Measurements from ENCODE around the gene VTI1A. TPM values are rescaled to one million over a fixed set of nuclear protein-coding genes. Genes with fewer than 3 reads are reported as not detected.

Gene VTI1A
- total RNA-seq, 1 experiment from 2014 or later = 28.6 TPM

DNA sequence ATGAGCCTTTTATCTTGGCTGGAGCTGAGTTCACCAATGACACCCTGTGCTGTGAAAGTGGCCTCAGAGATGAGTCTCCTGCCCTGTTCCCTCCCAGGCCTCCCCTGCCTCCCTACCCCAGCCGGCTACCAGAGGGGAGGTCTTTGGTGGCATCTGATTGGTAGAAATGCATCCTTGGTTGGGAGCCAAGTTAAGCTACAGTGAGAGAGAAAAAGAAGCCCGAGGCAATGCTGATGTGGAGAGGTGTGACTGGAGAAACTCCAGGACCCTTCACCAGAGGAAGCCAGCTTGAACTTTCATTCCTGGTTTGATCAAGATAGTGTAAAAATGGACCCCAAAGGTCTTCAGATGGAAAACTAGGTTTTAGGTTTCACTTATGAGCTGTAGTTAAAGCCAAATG lies 311.9 kb downstream of the VTI1A start:
- CTCF ChIA-PET = interaction anchor here (0.6 kb wide), 1 partner anchor 1245 kb away, joined by 3 read pairs; no protein-coding TSS in a partner anchor
- no TSS peak for BruUV-seq (replicated peaks)
- Mint-ChIP-seq H3K27me3 (ENCODE audit: unreplicated experiment) (no peaks in the 10 kb centered on the region), H3K36me3 (ENCODE audit: insufficient read depth, unreplicated experiment) (peaks cover 4% of the 10 kb centered on the region), H3K27ac (ENCODE audit: unreplicated experiment) (no peak overlapping the region), H3K4me3 (ENCODE audit: low read depth, unreplicated experiment) (no peak overlapping the region), H3K9me3 (ENCODE audit: low read depth, unreplicated experiment) (no peaks in the 10 kb centered on the region), H3K4me1 (ENCODE audit: low read depth, unreplicated experiment) (no peaks in the 10 kb centered on the region)
- TF ChIP-seq, protein P1, sequence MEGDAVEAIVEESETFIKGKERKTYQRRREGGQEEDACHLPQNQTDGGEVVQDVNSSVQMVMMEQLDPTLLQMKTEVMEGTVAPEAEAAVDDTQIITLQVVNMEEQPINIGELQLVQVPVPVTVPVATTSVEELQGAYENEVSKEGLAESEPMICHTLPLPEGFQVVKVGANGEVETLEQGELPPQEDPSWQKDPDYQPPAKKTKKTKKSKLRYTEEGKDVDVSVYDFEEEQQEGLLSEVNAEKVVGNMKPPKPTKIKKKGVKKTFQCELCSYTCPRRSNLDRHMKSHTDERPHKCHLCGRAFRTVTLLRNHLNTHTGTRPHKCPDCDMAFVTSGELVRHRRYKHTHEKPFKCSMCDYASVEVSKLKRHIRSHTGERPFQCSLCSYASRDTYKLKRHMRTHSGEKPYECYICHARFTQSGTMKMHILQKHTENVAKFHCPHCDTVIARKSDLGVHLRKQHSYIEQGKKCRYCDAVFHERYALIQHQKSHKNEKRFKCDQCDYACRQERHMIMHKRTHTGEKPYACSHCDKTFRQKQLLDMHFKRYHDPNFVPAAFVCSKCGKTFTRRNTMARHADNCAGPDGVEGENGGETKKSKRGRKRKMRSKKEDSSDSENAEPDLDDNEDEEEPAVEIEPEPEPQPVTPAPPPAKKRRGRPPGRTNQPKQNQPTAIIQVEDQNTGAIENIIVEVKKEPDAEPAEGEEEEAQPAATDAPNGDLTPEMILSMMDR (IDR thresholded peaks at IDR 0.05; ENCODE audit: unreplicated experiment) = no peak
- no peak for DNase-seq
- intact Hi-C loops (cut with micrococcal nuclease; ENCODE audit: unreplicated experiment) = no loop called here

DNA sequence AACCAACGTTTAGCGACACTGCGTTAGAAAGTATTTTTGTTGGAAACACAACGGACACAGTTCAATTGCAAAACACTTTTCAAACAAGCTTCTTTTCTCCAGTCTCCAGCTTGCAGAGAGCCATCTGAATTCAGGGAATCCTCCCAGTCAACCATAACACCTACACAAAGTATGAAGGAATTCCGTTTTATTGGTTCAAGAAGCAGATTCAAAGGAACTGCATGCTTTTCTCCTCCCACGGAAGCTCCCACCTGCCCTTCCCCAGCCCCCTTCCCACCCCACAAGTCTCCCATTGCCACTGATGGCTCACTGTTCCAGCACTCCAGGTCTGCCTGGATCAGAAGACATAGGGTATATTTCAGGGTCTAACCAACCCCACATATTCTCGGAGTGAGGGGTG lies 312.5 kb downstream of the VTI1A start:
- intact Hi-C loops (cut with micrococcal nuclease; ENCODE audit: unreplicated experiment) = no loop called here
- CTCF ChIA-PET = interaction anchor here (0.6 kb wide), 1 partner anchor 1244 kb away, joined by 3 read pairs; no protein-coding TSS in a partner anchor
- BruUV-seq (replicated peaks) = no TSS peak
- no peaks in the 10 kb centered on the region for H3K9me3 Mint-ChIP-seq (ENCODE audit: low read depth, unreplicated experiment)
- H3K4me3 Mint-ChIP-seq (ENCODE audit: low read depth, unreplicated experiment) = no peak overlapping the region
- DNase-seq = no peak
- H3K27ac Mint-ChIP-seq (ENCODE audit: unreplicated experiment) = no peak overlapping the region
- TF ChIP-seq, protein P1 (IDR thresholded peaks at IDR 0.05; ENCODE audit: unreplicated experiment) = no peak
- H3K27me3 Mint-ChIP-seq (ENCODE audit: unreplicated experiment) = no peaks in the 10 kb centered on the region
- no peaks in the 10 kb centered on the region for H3K4me1 Mint-ChIP-seq (ENCODE audit: low read depth, unreplicated experiment)
- H3K36me3 Mint-ChIP-seq (ENCODE audit: insufficient read depth, unreplicated experiment) = peaks cover 3% of the 10 kb centered on the region

DNA sequence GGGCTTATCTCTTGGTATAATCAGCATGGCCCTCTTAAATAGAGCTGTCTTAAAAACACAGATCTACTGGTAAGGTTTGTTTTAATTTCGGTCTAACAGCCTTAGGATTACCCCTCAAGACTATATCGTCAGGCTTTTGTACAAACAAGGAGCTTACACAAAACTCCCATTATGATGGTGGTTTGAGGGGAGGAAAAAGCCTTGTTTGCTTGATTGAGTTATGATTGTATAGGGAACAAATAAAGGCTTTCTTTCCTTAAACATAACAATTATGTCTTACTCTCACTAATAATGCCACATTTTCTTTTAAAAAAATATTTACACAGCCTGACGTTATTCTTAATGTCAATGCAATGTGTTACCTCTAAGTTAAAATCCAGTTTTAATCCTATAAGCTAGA lies 314.2 kb downstream of the VTI1A start:
- H3K36me3 Mint-ChIP-seq (ENCODE audit: insufficient read depth, unreplicated experiment) = no peaks in the 10 kb centered on the region
- intact Hi-C loops (cut with micrococcal nuclease; ENCODE audit: unreplicated experiment) = no loop called here
- no TSS peak for BruUV-seq (replicated peaks)
- DNase-seq = no peak
- no peak overlapping the region for H3K27ac Mint-ChIP-seq (ENCODE audit: unreplicated experiment)
- TF ChIP-seq, protein P1 (IDR thresholded peaks at IDR 0.05; ENCODE audit: unreplicated experiment) = no peak
- H3K27me3 Mint-ChIP-seq (ENCODE audit: unreplicated experiment) = no peaks in the 10 kb centered on the region
- no peak overlapping the region for H3K4me3 Mint-ChIP-seq (ENCODE audit: low read depth, unreplicated experiment)
- CTCF ChIA-PET = no interaction called here
- H3K9me3 Mint-ChIP-seq (ENCODE audit: low read depth, unreplicated experiment) = no peaks in the 10 kb centered on the region
- peaks cover 9% of the 10 kb centered on the region for H3K4me1 Mint-ChIP-seq (ENCODE audit: low read depth, unreplicated experiment)

DNA sequence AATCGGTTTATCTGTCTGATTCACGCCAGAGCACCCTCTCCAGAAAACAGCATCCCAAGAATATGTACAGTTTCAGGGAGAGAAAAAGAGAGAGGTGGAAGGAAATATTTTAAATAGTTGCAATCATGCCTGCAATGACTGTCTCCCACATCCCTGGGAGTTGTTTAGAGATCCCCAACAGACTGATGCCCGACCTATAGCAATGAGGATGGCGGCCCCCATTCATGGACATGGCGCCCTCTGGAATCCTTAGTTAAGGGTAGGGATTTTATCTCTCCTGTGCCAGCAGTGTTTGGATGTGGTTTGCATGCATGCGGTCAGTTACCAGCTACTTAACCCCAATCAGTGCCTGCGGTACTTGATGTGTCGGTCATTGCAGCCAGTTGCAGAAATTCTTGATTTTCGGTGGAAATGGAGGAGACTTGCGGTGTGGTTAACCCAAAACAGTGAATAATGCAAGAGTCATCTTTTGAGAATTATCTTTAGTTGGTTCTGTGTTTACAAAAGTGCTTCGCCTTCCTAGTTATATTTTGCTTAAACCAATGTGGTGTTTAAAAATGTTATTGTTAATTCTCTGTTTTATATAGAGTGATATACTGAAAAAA lies 317.0 kb downstream of the VTI1A start:
- TF ChIP-seq, protein P1 (IDR thresholded peaks at IDR 0.05; ENCODE audit: unreplicated experiment) = no peak
- Mint-ChIP-seq H3K36me3 (ENCODE audit: insufficient read depth, unreplicated experiment) (no peaks in the 10 kb centered on the region), H3K27me3 (ENCODE audit: unreplicated experiment) (no peaks in the 10 kb centered on the region), H3K27ac (ENCODE audit: unreplicated experiment) (no peak overlapping the region), H3K4me3 (ENCODE audit: low read depth, unreplicated experiment) (no peak overlapping the region), H3K9me3 (ENCODE audit: low read depth, unreplicated experiment) (no peaks in the 10 kb centered on the region), H3K4me1 (ENCODE audit: low read depth, unreplicated experiment) (peaks cover 27% of the 10 kb centered on the region)
- BruUV-seq (replicated peaks) = no TSS peak
- CTCF ChIA-PET = no interaction called here
- DNase-seq = no peak
- intact Hi-C loops (cut with micrococcal nuclease; ENCODE audit: unreplicated experiment) = no loop called here

Measured in Calu3 (cell line).